ENCODE results near the gene INPP4A.

The INPP4A gene

DNA sequence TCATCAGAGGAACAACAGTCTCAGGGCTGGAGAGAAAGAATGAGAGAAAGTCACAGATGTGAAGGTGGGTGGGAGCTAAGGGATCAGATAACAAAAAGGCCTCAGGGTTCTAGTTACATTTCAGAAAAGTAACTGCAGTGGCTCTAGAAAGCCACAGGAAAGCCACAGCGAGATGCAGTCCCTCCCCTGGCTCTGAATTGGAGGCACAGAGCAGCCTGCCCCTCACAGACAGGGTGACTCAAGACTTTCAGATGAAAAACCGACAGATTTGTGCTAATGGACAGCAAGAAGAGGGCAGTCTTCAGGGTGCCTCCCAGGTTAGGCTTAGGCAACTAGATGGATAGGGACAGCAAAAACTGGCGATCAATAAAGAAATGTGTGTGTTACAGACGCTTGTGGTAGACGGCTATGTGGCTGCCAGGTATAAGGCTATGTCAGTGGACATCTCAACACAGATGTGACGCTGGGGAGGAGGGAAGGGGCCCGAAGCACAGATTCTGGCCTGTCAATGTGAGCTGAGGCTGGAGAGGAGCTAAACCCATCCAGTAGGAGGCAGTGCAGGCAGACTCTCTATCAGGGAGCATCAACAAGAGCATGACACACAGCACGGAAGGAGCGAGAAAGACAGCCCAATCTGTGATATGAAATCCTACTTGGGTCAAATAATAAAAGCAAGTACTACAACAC, 189.9 kb downstream of the INPP4A start:
- no peak for DNase-seq (ENCODE audit: low read depth in 2 of 2)

DNA sequence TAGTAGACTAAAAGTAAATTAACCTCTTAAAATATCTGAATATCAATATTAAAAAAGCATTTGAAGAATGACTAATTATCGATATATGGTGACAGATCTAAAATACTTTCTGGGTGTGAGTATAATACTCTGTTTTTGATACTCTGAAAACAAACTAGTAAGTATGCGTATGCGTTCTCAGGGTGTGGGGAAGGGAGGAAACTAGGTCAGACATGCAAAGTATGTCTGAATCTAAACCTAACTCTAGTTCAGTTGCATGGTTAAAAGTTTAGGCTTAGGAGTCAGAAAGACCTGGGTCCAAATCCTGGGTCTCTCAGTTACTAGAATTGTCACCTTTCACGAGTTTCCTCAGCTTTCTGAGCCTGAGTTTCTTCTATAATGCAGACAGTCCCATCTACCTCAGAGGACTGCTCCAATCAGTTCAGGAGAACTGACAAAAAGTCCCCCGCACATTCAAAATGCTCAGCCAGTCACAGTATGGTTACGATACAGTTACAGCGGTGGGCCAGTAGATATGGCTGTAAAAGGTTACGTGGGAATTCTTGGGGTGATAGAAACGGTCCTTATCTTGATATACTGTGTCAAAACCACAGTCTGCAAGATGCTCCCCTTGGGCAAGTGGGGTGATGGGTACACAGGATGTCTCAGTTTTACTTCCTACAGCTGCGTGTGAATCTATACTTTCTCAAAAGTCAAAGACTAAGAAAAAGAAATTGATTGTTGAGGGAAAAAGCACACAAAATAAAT, 192.9 kb downstream of the INPP4A start:
- no peak for DNase-seq (ENCODE audit: low read depth in 2 of 2)

DNA sequence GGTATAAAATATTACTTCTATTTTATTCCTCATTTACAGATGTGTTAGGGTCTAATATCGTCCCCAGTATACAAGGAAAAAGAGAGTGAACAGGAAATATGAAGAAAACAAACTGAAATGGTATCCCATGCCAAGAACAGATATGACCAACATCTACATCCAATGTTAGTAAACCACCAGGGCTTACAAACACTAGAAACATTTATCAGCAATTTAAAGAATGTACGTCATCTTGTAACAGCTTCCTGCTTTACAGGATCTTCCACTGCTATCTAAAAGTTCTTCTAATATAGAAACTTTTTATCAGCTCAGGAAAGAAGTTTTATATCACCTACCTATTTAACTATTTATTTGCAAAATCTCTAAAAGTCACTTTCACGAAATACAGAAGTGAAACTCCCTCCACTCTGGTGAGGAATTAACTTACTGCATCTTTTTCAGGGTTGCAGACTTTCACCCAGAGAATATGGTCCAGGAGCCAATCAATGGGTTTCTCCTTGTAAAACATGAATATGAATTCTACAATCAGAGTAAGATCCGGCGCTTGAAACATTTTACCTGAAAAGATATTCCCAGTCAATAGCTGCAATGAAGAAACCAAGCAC, 198.9 kb downstream of the INPP4A start:
- no peak for DNase-seq (ENCODE audit: low read depth in 2 of 2)

All from stimulated activated CD8-positive, alpha-beta memory T cell treated with anti-CD3 and anti-CD28 coated beads, Interleukin-15, amount 100 ng/mL, for 4 hours (primary cell).